ENCODE data around the gene MACROH2A1.

- TF ChIP-seq POLR2AphosphoS5 (IDR thresholded peaks at IDR 0.05) (no peak), CTCF (IDR thresholded peaks at IDR 0.05) (no peak)
These were observed 7.2 kb downstream of the MACROH2A1 start for GRCh38 chr5:135391869-135392255.
